GM12878 (cell line): ENCODE data around the gene RAB13.

Experiments used
- CEBPB ChIP-seq, 2 experiments: fragments of 150-350 bp in 1 of 2; IDR thresholded peaks; 2 replicates each; pipeline ENCODE4 v1.6.1; 2012 to 2014; ENCODE audit warnings: low read depth in 2 of 2, low read length in 2 of 2, borderline replicate concordance in 1 of 2, inconsistent platforms in 1 of 2
- TF ChIP-seq, protein P1 (sequence below): fragments of 450-650 bp; formaldehyde crosslinking; IDR thresholded peaks from 2 replicates; pipeline ENCODE4 v1.4.0; 2022; ENCODE audit warnings: mild to moderate bottlenecking, moderate library complexity
- TF ChIP-seq, protein P2 (sequence below), 3 experiments: IDR thresholded peaks in 2 of 3; conservative IDR thresholded peaks in 1 of 3; 2 replicates each; pipeline ENCODE4 v1.5.1; 2011; ENCODE audit warnings: low read depth in 3 of 3, low read length in 3 of 3, mild to moderate bottlenecking in 3 of 3, control low read depth in 2 of 3, moderate library complexity in 2 of 3, inconsistent platforms in 1 of 3, mixed read lengths in 1 of 3; ENCODE audit not compliant: control insufficient read depth in 2 of 3, insufficient read depth in 1 of 3; ENCODE audit errors: extremely low read depth in 1 of 3

- no peak for TF ChIP-seq CEBPB (IDR thresholded peaks at IDR 0.05; ENCODE audit: borderline replicate concordance in 1 of 2, low read depth in 2 of 2, low read length in 2 of 2)
- TF ChIP-seq, protein P1, sequence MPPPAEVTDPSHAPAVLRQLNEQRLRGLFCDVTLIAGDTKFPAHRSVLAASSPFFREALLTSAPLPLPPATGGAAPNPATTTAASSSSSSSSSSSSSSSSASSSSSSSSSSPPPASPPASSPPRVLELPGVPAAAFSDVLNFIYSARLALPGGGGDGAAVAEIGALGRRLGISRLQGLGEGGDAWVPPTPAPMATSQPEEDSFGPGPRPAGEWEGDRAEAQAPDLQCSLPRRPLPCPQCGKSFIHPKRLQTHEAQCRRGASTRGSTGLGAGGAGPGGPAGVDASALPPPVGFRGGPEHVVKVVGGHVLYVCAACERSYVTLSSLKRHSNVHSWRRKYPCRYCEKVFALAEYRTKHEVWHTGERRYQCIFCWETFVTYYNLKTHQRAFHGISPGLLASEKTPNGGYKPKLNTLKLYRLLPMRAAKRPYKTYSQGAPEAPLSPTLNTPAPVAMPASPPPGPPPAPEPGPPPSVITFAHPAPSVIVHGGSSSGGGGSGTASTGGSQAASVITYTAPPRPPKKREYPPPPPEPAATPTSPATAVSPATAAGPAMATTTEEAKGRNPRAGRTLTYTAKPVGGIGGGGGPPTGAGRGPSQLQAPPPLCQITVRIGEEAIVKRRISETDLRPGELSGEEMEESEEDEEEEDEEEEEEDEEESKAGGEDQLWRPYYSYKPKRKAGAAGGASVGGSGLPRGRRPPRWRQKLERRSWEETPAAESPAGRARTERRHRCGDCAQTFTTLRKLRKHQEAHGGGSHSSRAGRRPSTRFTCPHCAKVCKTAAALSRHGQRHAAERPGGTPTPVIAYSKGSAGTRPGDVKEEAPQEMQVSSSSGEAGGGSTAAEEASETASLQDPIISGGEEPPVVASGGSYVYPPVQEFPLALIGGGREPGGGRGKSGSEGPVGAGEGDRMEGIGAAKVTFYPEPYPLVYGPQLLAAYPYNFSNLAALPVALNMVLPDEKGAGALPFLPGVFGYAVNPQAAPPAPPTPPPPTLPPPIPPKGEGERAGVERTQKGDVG (CRISPR knock-in tag), result no peak
- TF ChIP-seq, protein P2, sequence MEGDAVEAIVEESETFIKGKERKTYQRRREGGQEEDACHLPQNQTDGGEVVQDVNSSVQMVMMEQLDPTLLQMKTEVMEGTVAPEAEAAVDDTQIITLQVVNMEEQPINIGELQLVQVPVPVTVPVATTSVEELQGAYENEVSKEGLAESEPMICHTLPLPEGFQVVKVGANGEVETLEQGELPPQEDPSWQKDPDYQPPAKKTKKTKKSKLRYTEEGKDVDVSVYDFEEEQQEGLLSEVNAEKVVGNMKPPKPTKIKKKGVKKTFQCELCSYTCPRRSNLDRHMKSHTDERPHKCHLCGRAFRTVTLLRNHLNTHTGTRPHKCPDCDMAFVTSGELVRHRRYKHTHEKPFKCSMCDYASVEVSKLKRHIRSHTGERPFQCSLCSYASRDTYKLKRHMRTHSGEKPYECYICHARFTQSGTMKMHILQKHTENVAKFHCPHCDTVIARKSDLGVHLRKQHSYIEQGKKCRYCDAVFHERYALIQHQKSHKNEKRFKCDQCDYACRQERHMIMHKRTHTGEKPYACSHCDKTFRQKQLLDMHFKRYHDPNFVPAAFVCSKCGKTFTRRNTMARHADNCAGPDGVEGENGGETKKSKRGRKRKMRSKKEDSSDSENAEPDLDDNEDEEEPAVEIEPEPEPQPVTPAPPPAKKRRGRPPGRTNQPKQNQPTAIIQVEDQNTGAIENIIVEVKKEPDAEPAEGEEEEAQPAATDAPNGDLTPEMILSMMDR (IDR thresholded peaks at IDR 0.05 in 2 of 3, conservative IDR thresholded peaks at IDR 0.05 in 1 of 3; ENCODE audit: control insufficient read depth in 2 of 3, extremely low read depth in 1 of 3, insufficient read depth in 1 of 3, low read depth in 3 of 3, low read length in 3 of 3), result no peak
Observed at GRCh38 chr1:153961421-153961820, 24.7 kb downstream of the RAB13 start.
